ENCODE data around the gene GRAP2.

DNA sequence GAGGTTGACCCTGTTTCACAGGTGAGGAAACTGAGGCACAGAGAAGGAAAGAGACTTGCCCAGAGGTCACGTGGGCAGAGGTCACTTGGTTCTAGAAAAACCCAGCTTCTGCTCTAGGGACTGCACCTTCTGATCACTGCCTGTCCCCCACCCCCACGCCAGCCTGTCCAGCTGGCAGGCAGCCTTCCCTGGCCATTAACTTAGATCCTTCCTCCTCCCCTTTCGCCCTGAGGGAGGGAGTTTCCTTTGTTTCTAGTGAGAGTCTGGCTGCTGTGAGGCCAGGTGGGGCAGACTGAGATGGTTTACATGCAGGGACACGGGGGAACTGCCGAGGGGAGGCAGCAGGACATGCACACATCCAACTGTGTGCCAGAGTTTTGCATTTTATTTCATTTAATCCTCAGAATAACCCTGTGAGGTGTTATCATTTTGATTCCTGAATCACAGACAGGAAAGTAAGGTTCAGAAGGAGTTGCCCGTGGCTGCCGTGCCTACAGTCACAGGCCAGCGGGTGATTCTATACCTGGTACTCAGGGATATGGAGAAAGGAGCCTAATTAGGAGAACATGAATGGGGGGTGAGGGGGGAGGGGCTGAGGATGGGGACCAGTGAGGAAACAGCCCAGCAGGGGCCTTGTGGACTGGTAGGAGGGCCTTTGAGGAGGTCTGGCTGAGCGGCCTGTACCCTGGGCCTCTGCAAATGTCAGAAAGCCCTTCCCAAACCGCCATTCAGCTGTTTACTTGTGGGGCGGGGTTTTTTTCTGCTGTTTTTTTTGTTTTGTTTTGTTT, 97.2 kb downstream of the GRAP2 start:
- TF ChIP-seq, protein P1, sequence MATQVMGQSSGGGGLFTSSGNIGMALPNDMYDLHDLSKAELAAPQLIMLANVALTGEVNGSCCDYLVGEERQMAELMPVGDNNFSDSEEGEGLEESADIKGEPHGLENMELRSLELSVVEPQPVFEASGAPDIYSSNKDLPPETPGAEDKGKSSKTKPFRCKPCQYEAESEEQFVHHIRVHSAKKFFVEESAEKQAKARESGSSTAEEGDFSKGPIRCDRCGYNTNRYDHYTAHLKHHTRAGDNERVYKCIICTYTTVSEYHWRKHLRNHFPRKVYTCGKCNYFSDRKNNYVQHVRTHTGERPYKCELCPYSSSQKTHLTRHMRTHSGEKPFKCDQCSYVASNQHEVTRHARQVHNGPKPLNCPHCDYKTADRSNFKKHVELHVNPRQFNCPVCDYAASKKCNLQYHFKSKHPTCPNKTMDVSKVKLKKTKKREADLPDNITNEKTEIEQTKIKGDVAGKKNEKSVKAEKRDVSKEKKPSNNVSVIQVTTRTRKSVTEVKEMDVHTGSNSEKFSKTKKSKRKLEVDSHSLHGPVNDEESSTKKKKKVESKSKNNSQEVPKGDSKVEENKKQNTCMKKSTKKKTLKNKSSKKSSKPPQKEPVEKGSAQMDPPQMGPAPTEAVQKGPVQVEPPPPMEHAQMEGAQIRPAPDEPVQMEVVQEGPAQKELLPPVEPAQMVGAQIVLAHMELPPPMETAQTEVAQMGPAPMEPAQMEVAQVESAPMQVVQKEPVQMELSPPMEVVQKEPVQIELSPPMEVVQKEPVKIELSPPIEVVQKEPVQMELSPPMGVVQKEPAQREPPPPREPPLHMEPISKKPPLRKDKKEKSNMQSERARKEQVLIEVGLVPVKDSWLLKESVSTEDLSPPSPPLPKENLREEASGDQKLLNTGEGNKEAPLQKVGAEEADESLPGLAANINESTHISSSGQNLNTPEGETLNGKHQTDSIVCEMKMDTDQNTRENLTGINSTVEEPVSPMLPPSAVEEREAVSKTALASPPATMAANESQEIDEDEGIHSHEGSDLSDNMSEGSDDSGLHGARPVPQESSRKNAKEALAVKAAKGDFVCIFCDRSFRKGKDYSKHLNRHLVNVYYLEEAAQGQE (IDR thresholded peaks at IDR 0.05; ENCODE audit: insufficient read depth in 1 of 2, low read depth in 2 of 2, low read length in 2 of 2): no peak
- TF ChIP-seq SIN3A (IDR thresholded peaks at IDR 0.05; ENCODE audit: borderline replicate concordance, insufficient read depth, low read length): no peak
